Measurements from ENCODE around the gene UBXN1.

UBXN1 gene

DNA sequence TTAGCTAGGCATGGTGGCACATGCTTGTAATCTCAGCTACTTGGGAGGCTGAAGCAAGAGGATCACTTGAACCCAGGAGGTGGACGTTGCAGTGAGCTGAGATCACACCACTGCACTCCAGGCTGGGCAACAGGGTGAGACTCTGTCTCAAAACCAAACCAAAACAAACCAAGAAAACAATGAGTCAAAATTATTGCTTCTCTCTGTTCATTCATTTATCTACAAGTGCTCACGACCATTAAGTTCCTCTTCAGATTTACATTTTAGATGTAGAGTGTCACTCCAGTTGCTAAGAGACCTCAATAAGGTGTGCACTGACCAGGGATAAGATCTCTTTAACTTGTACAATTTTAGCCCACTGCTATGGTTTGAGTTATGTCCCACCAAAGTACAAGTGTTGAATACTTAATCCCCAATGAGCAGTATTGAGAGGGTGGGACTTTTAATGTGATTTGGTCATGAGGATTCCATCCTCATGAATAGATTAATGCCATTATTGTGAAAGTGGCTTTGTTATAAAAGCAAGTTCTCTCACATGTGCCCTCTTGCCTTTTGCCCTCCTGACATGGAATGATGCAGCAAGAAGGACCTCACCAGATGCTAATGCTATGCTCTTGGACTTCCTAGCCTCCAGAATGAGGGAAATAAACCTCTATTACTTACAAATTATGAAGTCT is 40.6 kb upstream of the UBXN1 start:
- peaks cover 5% of the 10 kb centered on the region for H3K9me3 ChIP-seq
- peaks cover 98% of the 10 kb centered on the region for H3K36me3 ChIP-seq
- no peaks in the 10 kb centered on the region for H3K27me3 ChIP-seq
- TF ChIP-seq, protein P1, sequence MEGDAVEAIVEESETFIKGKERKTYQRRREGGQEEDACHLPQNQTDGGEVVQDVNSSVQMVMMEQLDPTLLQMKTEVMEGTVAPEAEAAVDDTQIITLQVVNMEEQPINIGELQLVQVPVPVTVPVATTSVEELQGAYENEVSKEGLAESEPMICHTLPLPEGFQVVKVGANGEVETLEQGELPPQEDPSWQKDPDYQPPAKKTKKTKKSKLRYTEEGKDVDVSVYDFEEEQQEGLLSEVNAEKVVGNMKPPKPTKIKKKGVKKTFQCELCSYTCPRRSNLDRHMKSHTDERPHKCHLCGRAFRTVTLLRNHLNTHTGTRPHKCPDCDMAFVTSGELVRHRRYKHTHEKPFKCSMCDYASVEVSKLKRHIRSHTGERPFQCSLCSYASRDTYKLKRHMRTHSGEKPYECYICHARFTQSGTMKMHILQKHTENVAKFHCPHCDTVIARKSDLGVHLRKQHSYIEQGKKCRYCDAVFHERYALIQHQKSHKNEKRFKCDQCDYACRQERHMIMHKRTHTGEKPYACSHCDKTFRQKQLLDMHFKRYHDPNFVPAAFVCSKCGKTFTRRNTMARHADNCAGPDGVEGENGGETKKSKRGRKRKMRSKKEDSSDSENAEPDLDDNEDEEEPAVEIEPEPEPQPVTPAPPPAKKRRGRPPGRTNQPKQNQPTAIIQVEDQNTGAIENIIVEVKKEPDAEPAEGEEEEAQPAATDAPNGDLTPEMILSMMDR (IDR thresholded peaks at IDR 0.05): no peak
- no peak overlapping the region for H3K27ac ChIP-seq
- peaks cover 5 to 10% of the 10 kb centered on the region in 2 experiments for H3K4me1 ChIP-seq (ENCODE audit: control insufficient read depth in 1 of 2, insufficient read depth in 1 of 2, low read depth in 1 of 2, low read length in 1 of 2)
- H3K4me3 ChIP-seq (ENCODE audit: low read depth in 1 of 2, low read length in 1 of 2): no peak overlapping the region

DNA sequence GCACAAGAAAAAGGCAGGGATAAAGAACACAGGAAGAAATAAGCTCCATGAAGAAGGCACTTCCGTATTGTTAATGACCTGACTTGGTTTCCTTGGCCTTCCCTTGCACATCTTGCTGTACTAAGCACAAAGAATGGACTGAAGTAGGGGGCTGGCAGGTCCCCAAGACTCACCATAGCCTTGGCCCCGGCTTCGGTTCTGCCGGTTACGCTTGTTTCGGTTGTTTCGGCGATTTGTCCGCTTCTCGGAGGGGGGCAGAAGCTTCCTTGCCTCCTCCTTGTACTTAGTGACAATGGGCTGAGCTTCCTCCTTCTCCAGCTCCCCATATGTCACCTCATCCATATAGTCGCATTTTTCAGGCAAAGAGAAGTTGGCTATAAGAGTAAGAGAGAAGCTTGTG is 37.9 kb upstream of the UBXN1 start:
- peaks cover 2% of the 10 kb centered on the region for H3K9me3 ChIP-seq
- TF ChIP-seq, protein P1 (IDR thresholded peaks at IDR 0.05): no peak
- no peak overlapping the region for H3K4me3 ChIP-seq (ENCODE audit: low read depth in 1 of 2, low read length in 1 of 2)
- H3K36me3 ChIP-seq: peaks cover 97% of the 10 kb centered on the region
- H3K27me3 ChIP-seq: no peaks in the 10 kb centered on the region
- H3K27ac ChIP-seq: no peak overlapping the region
- no peaks in the 10 kb centered on the region for H3K4me1 ChIP-seq (ENCODE audit: control insufficient read depth in 1 of 2, insufficient read depth in 1 of 2, low read depth in 1 of 2, low read length in 1 of 2)

DNA sequence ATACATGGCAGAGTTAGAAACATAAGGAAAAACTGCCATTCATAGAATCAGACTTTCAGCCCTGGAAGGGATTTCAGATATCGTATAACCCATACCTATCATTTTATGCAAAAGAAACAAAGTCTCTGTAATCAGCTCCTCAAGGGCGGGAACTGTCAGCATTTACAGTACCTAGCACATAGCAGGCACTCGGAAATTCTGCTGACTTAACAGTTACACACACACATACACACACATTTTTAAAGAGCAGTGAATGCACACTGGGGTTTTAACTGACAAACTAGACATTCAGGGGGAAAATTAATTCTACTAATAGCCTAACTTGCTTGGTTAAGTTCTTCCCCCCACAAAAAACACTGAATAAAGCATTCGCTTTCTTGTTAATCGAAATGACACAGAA is 37.3 kb upstream of the UBXN1 start:
- Histone ChIP-seq H3K9me3 (no peaks in the 10 kb centered on the region), H3K4me3 (ENCODE audit: low read depth in 1 of 2, low read length in 1 of 2) (no peak overlapping the region), H3K27ac (no peak overlapping the region), H3K27me3 (no peaks in the 10 kb centered on the region), H3K4me1 (ENCODE audit: control insufficient read depth in 1 of 2, insufficient read depth in 1 of 2, low read depth in 1 of 2, low read length in 1 of 2) (no peaks in the 10 kb centered on the region), H3K36me3 (peaks cover 96% of the 10 kb centered on the region)
- TF ChIP-seq, protein P1 (IDR thresholded peaks at IDR 0.05): no peak

DNA sequence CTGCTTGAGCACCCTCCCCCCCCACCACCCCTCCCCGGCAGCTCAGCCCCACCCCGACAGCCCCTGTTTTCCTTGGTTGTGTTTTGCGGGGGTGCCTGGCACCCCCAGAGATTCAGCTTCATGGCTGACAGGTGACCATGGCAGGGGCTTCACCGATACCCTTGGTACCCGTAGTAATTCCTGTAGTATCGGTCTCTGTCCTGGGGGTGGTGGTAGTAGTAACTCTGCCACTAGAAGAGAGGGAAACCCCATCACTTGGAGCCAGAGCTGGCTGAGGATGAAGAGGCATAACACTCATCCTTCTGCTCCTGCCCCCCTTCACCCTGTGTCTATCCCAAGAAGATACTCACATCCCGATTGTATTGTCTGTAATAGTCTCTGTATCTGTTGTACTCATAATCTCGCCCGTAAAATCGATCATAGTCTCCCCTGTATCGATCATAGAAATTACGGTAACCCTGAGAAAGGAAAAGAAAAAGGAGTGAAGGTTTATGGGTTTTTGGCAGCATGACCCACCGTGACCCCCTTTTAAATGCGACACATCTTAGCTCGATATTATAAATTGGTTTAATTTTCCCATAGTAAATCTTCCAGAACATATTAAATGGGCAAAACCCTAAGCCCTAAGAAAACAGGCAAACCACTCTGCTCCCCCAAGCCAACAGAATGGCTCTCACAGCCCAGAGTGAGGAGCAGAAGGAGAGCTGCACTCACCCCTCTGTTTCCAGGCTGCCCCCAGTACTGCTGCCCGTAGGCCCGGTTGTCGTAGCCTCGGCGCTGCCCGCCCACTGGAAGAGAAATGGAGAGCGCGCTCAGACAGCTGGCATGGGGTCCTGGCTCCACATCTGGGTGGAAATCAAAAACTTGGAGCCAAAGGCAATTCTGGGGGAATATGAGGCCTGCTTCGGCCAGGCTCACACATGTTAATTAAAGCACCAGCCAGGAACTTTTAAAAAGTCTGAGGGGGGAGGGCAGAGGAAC is 36.6 kb upstream of the UBXN1 start:
- Histone ChIP-seq H3K27me3 (no peaks in the 10 kb centered on the region), H3K4me1 (ENCODE audit: control insufficient read depth in 1 of 2, insufficient read depth in 1 of 2, low read depth in 1 of 2, low read length in 1 of 2) (no peaks in the 10 kb centered on the region), H3K9me3 (no peaks in the 10 kb centered on the region), H3K4me3 (ENCODE audit: low read depth in 1 of 2, low read length in 1 of 2) (no peak overlapping the region), H3K36me3 (peaks cover 96% of the 10 kb centered on the region), H3K27ac (no peak overlapping the region)
- TF ChIP-seq, protein P1 (IDR thresholded peaks at IDR 0.05): no peak

DNA sequence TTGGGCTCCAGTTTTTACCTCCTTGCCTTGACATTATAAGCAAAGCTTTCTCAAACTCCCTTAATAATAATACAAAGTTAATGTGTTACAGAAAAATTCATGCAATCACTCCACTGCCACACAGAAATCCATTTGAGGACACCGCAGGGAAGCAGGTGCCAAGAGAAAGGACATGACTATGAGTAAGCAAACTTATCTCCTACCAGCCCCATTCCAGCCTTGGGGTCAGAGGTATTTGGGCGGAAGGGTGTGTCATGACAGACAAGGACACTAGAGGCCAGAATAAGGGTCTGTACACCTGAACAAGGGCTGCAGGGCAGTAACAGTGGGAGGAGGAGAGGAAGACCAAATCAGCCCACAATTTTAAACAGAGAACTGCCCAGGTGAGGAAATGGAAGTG is 34.5 kb upstream of the UBXN1 start:
- peak overlapping the region; percentile 38 for H3K27ac ChIP-seq

More for the DNA sequence above, 34.5 kb upstream of the UBXN1 start:
- TF ChIP-seq, protein P1 (IDR thresholded peaks at IDR 0.05): no peak
- Histone ChIP-seq H3K9me3 (no peaks in the 10 kb centered on the region), H3K4me3 (ENCODE audit: low read depth in 1 of 2, low read length in 1 of 2) (no peak overlapping the region), H3K36me3 (peaks cover 75% of the 10 kb centered on the region), H3K27me3 (no peaks in the 10 kb centered on the region), H3K4me1 (ENCODE audit: control insufficient read depth in 1 of 2, insufficient read depth in 1 of 2, low read depth in 1 of 2, low read length in 1 of 2) (peaks cover 16 to 17% of the 10 kb centered on the region in 2 experiments)

Data from neutrophil (primary cell).